HepG2 (cell line): Measurements from ENCODE around the gene ARID1A. TPM values are rescaled to one million over a fixed set of nuclear protein-coding genes. Genes with fewer than 3 reads are reported as not detected.

Experiments
- ATF7 ChIP-seq, 2 experiments: fragments of 450-650 bp in 1 of 2; sonication (generic) in 1 of 2; formaldehyde crosslinking in 1 of 2; IDR thresholded peaks; 2 replicates each; pipeline versions ENCODE4 v1.4.0 to v1.6.1; 2016 to 2020; ENCODE audit warnings: antibody characterized with exemption in 1 of 2, mild to moderate bottlenecking in 1 of 2, missing genetic modification reagents in 1 of 2
- ELF1 ChIP-seq: sonication (generic); formaldehyde crosslinking; IDR thresholded peaks from 2 replicates; pipeline ENCODE4 v1.4.0; 2020; ENCODE audit warnings: missing genetic modification reagents
- FOXC1 ChIP-seq: sonication (generic); formaldehyde crosslinking; IDR thresholded peaks from 2 replicates; pipeline ENCODE4 v1.8.0; 2022; ENCODE audit warnings: mild to moderate bottlenecking, missing genetic modification reagents, borderline replicate concordance
- FOXJ3 ChIP-seq: sonication (generic); formaldehyde crosslinking; IDR thresholded peaks from 2 replicates; pipeline ENCODE4 v1.4.0; 2020; ENCODE audit warnings: missing genetic modification reagents, mild to moderate bottlenecking, borderline replicate concordance
- GABPB1 ChIP-seq: IDR thresholded peaks from 2 replicates; pipeline ENCODE4 v1.6.1; 2016; ENCODE audit warnings: mild to moderate bottlenecking, missing genetic modification reagents, moderate library complexity, missing compliant biosample characterization
- GATAD2A ChIP-seq: IDR thresholded peaks from 2 replicates; pipeline ENCODE4 v1.6.1; 2016
- HNRNPUL1 ChIP-seq: fragments of 200-400 bp; formaldehyde crosslinking; IDR thresholded peaks from 2 replicates; pipeline ENCODE4 v1.6.1; 2017; ENCODE audit warnings: low read depth, mild to moderate bottlenecking, low read length, moderate library complexity
- NFE2L1 ChIP-seq: sonication (generic); formaldehyde crosslinking; IDR thresholded peaks from 2 replicates; pipeline ENCODE4 v1.4.0; 2020; ENCODE audit warnings: missing genetic modification reagents, mild to moderate bottlenecking, borderline replicate concordance
- PRPF4 ChIP-seq: fragments of 200-400 bp; formaldehyde crosslinking; IDR thresholded peaks from 2 replicates; pipeline ENCODE4 v1.6.1; 2016; ENCODE audit warnings: low read length, low read depth; ENCODE audit not compliant: poor library complexity, severe bottlenecking
- RAD51 ChIP-seq: fragments of 450-650 bp; IDR thresholded peaks from 2 replicates; pipeline ENCODE4 v1.6.1; 2016; ENCODE audit warnings: borderline replicate concordance
- REPIN1 ChIP-seq: sonication (generic); formaldehyde crosslinking; IDR thresholded peaks from 2 replicates; pipeline ENCODE4 v1.8.0; 2022; ENCODE audit warnings: missing genetic modification reagents, low read depth, mild to moderate bottlenecking, borderline replicate concordance
- TBX2 ChIP-seq: sonication (generic); formaldehyde crosslinking; IDR thresholded peaks from 2 replicates; pipeline ENCODE4 v1.5.0; 2020; ENCODE audit warnings: missing genetic modification reagents, mild to moderate bottlenecking, borderline replicate concordance
- YY1 ChIP-seq: IDR thresholded peaks from 2 replicates; pipeline ENCODE4 v1.6.1; 2011; ENCODE audit warnings: low read length, low read depth, moderate library complexity, mild to moderate bottlenecking; ENCODE audit not compliant: insufficient read depth, insufficient replicate concordance
- ZNF225 ChIP-seq: sonication (generic); formaldehyde crosslinking; IDR thresholded peaks from 2 replicates; pipeline ENCODE4 v1.4.0; 2020; ENCODE audit warnings: mild to moderate bottlenecking, missing genetic modification reagents
- ZNF251 ChIP-seq: sonication (generic); formaldehyde crosslinking; IDR thresholded peaks from 2 replicates; pipeline ENCODE4 v1.9.0; 2021; ENCODE audit warnings: mild to moderate bottlenecking, missing genetic modification reagents
- ZNF543 ChIP-seq: sonication (generic); formaldehyde crosslinking; IDR thresholded peaks from 2 replicates; pipeline ENCODE4 v1.4.0; 2020; ENCODE audit warnings: mild to moderate bottlenecking, missing genetic modification reagents
- ZNF562 ChIP-seq: sonication (generic); formaldehyde crosslinking; IDR thresholded peaks from 2 replicates; pipeline ENCODE4 v1.8.0; 2022; ENCODE audit warnings: missing genetic modification reagents, borderline replicate concordance
- ZNF703 ChIP-seq: sonication (generic); formaldehyde crosslinking; IDR thresholded peaks from 2 replicates; pipeline ENCODE4 v1.5.1; 2020; ENCODE audit warnings: missing genetic modification reagents, mild to moderate bottlenecking, moderate library complexity, borderline replicate concordance
- ZNF724P ChIP-seq: sonication (generic); formaldehyde crosslinking; IDR thresholded peaks from 2 replicates; pipeline ENCODE4 v1.8.0; 2022; ENCODE audit warnings: missing genetic modification reagents, borderline replicate concordance
- ZNF878 ChIP-seq: sonication (generic); formaldehyde crosslinking; IDR thresholded peaks from 2 replicates; pipeline ENCODE4 v1.8.1; 2023; ENCODE audit warnings: mild to moderate bottlenecking, missing genetic modification reagents, moderate library complexity
- polyA plus RNA-seq, 8 experiments: library from polyadenylated mRNA; depleted of rRNA in 3 of 8; stranded (reverse) in 7 of 8; unstranded in 1 of 8; fragments of >200 nt; fragmentation: Illumina TruSeq in 4 of 8; extraction: Trizol in 4 of 8; gene quantifications; 2 replicates each; pipeline versions ENCODE4 v1.2.1 to v1.2.3, GENCODE V29; 2011 to 2016; ENCODE audit warnings: low read depth in 4 of 8, missing spikeins in 1 of 8, mixed read lengths in 1 of 8; ENCODE audit not compliant: insufficient read depth in 1 of 8
- total RNA-seq, 5 experiments: library from RNA; depleted of rRNA; stranded (reverse); fragments of >200 nt; fragmentation: Illumina TruSeq; extraction: Trizol; gene quantifications; 2 replicates each; pipeline ENCODE4 v1.2.3, GENCODE V29; 2016; ENCODE audit warnings: low read depth in 1 of 5
- TF ChIP-seq, protein P1 (sequence below), 2 experiments: IDR thresholded peaks; 2 replicates each; pipeline ENCODE4 v1.6.1; 2011 to 2012; ENCODE audit warnings: low read length in 2 of 2, borderline replicate concordance in 1 of 2, low read depth in 1 of 2, mild to moderate bottlenecking in 1 of 2, moderate library complexity in 1 of 2
- TF ChIP-seq, protein P2 (sequence below): sonication (generic); formaldehyde crosslinking; IDR thresholded peaks from 2 replicates; pipeline ENCODE4 v1.5.1; 2020; ENCODE audit warnings: mild to moderate bottlenecking, missing genetic modification reagents, moderate library complexity

ARID1A gene
- total and polyA plus RNA-seq, 2 of the 13 experiments (the other 11 are each of a cell fraction or from before 2014, with no cell fraction given), result 11.9 to 15.9 TPM

DNA sequence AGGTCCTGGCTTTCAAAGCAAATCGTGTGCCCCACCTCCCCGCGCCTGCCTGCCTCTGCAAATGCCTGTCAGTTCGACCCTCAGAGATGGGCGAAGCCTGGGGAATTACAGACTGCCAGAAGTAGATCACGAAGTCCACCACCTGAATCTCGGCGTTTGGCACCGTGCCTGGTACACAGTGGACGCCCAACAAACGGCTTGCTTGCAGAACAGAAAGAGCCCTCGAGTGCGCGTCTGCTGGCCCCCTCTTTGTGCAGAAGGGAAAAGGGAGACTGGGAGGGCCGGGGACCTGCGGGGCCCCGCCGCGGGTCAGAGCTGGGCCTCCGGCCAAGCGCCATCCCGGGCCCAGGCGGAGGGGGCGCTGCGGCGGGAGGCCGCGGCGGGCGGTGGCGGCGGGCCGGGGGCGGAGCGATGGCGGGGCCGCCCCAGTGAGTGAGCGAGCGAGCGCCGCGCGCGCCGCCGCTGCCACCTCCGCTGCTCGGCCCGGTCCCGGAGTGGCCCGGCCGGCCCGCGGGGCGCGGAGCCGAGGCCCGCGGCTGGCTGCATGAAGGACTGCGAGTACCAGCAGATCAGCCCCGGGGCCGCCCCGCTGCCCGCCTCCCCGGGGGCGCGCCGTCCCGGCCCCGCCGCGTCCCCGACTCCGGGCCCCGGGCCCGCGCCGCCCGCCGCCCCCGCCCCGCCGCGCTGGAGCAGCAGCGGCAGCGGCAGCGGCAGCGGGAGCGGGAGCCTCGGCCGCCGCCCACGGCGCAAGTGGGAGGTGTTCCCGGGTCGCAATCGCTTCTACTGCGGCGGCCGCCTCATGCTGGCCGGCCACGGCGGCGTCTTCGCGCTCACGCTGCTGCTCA, 130.7 kb downstream of the ARID1A start, which contains the start of gene ZDHHC18 (continued):
- 0 out of 2 replicates have a peak, but pooled peaks have one; percentile 48 for TF ChIP-seq NFE2L1 (CRISPR knock-in tag)
- TF ChIP-seq ZNF878, result no peak
- TF ChIP-seq ZNF703 (CRISPR knock-in tag), result no peak
- no peak for TF ChIP-seq GATAD2A
- TF ChIP-seq, protein P1, sequence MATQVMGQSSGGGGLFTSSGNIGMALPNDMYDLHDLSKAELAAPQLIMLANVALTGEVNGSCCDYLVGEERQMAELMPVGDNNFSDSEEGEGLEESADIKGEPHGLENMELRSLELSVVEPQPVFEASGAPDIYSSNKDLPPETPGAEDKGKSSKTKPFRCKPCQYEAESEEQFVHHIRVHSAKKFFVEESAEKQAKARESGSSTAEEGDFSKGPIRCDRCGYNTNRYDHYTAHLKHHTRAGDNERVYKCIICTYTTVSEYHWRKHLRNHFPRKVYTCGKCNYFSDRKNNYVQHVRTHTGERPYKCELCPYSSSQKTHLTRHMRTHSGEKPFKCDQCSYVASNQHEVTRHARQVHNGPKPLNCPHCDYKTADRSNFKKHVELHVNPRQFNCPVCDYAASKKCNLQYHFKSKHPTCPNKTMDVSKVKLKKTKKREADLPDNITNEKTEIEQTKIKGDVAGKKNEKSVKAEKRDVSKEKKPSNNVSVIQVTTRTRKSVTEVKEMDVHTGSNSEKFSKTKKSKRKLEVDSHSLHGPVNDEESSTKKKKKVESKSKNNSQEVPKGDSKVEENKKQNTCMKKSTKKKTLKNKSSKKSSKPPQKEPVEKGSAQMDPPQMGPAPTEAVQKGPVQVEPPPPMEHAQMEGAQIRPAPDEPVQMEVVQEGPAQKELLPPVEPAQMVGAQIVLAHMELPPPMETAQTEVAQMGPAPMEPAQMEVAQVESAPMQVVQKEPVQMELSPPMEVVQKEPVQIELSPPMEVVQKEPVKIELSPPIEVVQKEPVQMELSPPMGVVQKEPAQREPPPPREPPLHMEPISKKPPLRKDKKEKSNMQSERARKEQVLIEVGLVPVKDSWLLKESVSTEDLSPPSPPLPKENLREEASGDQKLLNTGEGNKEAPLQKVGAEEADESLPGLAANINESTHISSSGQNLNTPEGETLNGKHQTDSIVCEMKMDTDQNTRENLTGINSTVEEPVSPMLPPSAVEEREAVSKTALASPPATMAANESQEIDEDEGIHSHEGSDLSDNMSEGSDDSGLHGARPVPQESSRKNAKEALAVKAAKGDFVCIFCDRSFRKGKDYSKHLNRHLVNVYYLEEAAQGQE (IDR thresholded peaks at IDR 0.05; ENCODE audit: borderline replicate concordance in 1 of 2, low read depth in 1 of 2, low read length in 2 of 2), result no peak
- no peak for TF ChIP-seq HNRNPUL1
- TF ChIP-seq ZNF724P (CRISPR knock-in tag), result no peak
- TF ChIP-seq ATF7 (IDR thresholded peaks at IDR 0.05), result no peak
- TF ChIP-seq ATF7 (CRISPR knock-in tag; IDR thresholded peaks at IDR 0.05), result no peak
- TF ChIP-seq ELF1 (CRISPR knock-in tag), result no peak
- no peak for TF ChIP-seq ZNF225 (CRISPR knock-in tag)
- peak; percentile 52 for TF ChIP-seq YY1
- TF ChIP-seq REPIN1 (CRISPR knock-in tag), result no peak
- no peak for TF ChIP-seq PRPF4
- no peak for TF ChIP-seq ZNF543
- TF ChIP-seq FOXJ3 (CRISPR knock-in tag), result no peak
- no peak for TF ChIP-seq TBX2 (CRISPR knock-in tag)
- no peak for TF ChIP-seq ZNF251 (CRISPR knock-in tag)
- TF ChIP-seq GABPB1 (CRISPR knock-in tag), result peak; percentile 12; the same call in 1 of the 2 replicates
- peak; percentile 43; the same call in 1 of the 2 replicates for TF ChIP-seq FOXC1 (CRISPR knock-in tag)
- TF ChIP-seq, protein P2, sequence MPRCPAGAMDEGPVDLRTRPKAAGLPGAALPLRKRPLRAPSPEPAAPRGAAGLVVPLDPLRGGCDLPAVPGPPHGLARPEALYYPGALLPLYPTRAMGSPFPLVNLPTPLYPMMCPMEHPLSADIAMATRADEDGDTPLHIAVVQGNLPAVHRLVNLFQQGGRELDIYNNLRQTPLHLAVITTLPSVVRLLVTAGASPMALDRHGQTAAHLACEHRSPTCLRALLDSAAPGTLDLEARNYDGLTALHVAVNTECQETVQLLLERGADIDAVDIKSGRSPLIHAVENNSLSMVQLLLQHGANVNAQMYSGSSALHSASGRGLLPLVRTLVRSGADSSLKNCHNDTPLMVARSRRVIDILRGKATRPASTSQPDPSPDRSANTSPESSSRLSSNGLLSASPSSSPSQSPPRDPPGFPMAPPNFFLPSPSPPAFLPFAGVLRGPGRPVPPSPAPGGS, result no peak
- TF ChIP-seq RAD51, result no peak
- no peak for TF ChIP-seq ZNF562
